GM19372 (cell line): ENCODE results near the gene MPHOSPH8.
"Not testable (repeated sequence)": the region's sequence is repeated elsewhere in the genome, so short reads cannot be mapped to it uniquely, and the experiment has no call there.

Experiments used
- ATAC-seq: cut with Tn5 transposase; IDR thresholded peaks from one replicate; pipeline ENCODE4 v1.9.1; 2021; ENCODE audit warnings: mild to moderate bottlenecking, low read depth, moderate library complexity; ENCODE audit not compliant: unreplicated experiment

Gene MPHOSPH8

DNA sequence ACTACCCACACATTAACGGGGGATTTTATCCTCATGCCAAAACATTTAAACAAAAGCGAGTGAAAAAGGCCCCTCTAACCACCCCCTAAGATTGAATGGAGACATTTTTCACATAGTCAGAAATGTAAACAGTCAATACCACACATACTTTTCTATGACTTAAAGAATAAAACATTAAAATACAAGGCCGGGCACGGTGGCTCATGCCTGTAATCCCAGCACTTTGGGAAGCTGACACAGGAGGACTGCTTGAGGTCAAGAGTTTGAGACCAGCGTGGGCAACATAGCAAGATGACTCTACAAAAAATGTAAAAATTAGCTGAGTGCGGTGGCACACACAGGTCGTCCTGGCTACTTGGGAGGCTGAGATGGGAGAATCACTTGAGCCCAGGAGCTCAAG, 47.3 kb downstream of the MPHOSPH8 start:
- ATAC-seq: no peak

- ATAC-seq: no peak
Observed at GRCh38 chr13:19681517-19681916, 48.1 kb downstream of the MPHOSPH8 start.

DNA sequence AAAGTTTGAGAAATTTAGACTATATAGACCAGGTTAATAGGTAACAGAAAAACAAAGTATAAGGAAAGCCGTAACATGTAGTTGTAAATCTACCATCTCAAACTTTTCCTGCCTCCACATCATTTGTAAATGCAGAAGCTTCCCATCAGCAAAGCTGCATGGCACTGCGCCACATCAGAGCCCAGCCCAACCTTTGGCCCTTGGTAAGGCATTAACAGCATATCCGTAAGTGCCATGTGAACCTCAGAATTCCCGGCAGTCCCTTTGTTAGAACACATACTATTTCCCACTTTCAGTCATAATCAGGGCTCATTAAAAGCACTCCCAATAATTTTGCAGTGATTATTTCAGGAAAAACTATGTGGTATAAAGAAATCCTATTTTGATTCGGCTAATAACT, 51.6 kb downstream of the MPHOSPH8 start:
- no peak for ATAC-seq

GRCh38 chr13:19685437-19685836, 52.0 kb downstream of the MPHOSPH8 start:
- ATAC-seq: no peak

- not testable (repeated sequence) for ATAC-seq
Observed at GRCh38 chr13:19691447-19691846, 58.0 kb downstream of the MPHOSPH8 start.

DNA sequence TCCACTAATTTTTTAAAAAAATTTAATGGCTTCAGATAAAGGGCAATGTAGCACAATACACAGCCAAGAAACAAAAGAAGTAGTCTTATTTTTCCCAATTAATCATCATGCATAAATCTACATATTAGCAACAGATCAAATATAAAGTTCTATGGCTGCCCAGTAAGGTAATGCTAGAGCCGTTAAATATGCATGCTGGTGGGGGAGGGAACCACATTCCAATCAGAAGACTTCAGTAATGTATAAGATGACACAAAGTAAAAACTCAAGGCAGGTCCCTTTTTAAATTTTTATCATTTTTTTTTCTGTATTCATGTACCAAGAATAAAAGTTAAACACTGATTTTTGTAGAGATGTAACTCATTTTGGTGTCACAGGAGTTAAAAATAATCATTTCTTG, 62.0 kb downstream of the MPHOSPH8 start:
- ATAC-seq: no peak

GRCh38 chr13:19695829-19696228, 62.4 kb downstream of the MPHOSPH8 start:
- ATAC-seq: no peak

DNA sequence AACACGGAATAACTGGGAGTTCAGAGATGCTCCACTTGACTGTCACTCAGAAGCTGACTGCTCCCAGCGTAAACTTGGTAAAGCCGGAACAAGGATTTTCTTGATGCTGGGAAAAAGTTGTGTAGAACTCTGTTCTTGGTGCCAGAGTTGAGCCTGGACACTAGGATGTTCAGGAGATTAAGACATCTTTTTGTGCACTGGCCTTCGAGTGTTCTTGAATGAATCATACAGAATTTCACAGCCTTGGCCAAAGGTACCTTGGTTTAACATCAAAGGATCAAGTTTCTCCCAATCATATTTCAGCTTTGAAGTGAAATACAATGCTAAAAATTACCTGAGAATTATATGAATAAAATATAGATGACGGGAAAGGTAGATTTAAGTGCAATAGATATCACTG, 67.5 kb downstream of the MPHOSPH8 start:
- not testable (repeated sequence) for ATAC-seq

GRCh38 chr13:19701619-19702018, 68.2 kb downstream of the MPHOSPH8 start:
- ATAC-seq: not testable (repeated sequence)

- ATAC-seq: not testable (repeated sequence)
Observed at GRCh38 chr13:19704256-19704655, 70.8 kb downstream of the MPHOSPH8 start.

GRCh38 chr13:19709039-19709438, 75.6 kb downstream of the MPHOSPH8 start:
- not testable (repeated sequence) for ATAC-seq

DNA sequence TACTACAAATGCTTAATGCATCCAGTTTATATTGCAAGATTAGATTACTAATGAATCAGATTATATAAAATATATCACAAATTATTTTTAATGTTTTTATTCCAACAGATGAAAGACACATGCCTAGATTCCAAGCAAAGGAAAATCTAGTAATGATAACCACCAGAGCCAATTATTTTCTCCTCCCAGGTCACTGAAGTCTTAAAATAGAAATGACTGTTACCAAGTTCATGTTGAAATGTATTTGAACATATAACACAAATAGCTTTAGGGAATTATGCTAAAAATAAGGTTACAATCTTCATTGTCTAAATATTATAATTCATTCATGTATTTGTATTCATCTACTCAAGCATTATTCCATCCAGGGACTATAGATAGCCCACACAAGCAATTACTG, 76.3 kb downstream of the MPHOSPH8 start:
- not testable (repeated sequence) for ATAC-seq

DNA sequence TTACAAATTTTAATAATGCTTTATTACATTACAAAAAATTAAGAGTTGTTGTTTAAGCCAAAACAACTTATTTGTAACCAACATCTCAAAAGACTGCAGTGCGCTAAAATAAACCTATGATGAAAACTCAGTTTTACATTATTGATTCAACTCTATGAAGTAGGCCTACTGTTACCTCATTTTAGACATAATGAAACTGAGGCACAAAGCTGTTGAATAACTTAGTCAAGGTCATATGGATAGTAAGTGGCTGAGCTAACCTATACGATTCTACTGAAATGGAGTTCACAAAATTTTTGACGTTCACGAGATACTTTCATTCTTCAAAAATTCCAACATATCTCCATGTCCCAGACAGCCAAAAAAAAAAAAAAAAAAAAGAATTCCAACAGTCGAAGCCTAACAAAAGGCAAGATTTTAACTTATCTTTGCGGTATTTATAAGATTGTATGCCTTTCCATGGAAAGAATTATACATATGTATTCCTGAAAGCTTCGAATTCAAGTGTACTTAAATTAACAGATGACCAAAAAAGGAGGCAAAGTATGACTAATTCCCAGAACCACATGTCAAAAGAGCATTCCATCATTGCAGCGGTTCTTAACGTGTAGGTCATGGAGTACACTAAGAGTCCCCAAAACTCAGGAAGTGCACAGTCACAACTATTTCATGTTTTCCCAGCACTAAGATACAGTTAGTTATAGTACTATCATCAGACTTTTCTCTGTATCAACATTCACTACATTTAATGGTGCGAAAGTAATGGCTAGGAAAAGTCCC, 79.9 kb downstream of the MPHOSPH8 start:
- no peak for ATAC-seq

DNA sequence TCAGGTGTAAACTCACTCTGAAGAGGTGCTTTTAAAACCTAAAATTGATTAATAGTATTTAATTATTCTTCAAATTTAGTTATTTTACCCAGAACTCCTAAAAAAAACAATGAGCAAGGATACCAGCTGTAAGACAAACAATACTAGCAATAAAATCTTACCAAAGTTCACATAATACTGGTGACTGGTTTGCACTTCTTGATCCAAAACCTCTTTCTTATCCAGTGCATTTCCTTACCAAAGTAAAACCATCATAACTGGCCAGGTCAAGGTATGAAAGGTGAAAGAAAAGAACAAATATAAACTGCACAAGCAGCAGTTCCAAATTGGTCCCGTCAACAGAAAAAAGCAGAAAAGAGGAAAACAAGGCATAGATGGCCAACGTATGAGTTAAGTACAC, 86.6 kb downstream of the MPHOSPH8 start:
- ATAC-seq: no peak
